ENCODE measurements around the gene PTEN. TPM values are rescaled to one million over a fixed set of nuclear protein-coding genes. Genes with fewer than 3 reads are reported as not detected.
A peak's percentile ranks its signal among the peaks of the same experiment; 100 is the strongest.
"Not testable (repeated sequence)": the region's sequence is repeated elsewhere in the genome, so short reads cannot be mapped to it uniquely, and the experiment has no call there.

The PTEN gene
- total and polyA plus RNA-seq, 8 donors, result 26.2 to 374 (median 59.7) TPM

DNA sequence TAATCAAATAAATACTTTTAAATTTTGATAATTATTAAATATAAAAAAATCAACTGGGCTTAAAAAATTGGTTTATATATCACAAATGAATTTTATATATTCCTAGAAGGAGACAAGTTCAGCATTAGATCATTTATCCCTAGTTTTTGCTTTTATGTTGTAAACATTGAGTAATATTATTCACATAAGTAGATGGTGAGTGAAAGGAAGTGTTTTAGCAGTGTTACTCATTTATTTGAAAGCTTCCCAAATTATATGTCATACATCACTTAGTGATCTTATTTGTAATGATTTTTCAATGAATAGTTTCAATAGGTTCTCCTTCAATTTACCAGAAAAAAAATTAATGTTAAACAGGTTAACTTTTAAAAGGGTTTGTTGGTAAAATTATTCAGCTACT lies 15.9 kb upstream of the PTEN start:
- Histone ChIP-seq H3K9me3 (no peaks in the 10 kb centered on the region), H3K27me3 (no peaks in the 10 kb centered on the region), H3K4me3 (no peak overlapping the region), H3K36me3 (no peaks in the 10 kb centered on the region), H3K4me1 (peaks cover 0 to 29% (median 8%) of the 10 kb centered on the region in 4 donors), H3K27ac (no peak overlapping the region)
- DNase-seq, result no peak
- intact Hi-C loops (cut with DNase I; ENCODE audit: low total_unique reads), result no loop called here
- TF ChIP-seq, protein P1, sequence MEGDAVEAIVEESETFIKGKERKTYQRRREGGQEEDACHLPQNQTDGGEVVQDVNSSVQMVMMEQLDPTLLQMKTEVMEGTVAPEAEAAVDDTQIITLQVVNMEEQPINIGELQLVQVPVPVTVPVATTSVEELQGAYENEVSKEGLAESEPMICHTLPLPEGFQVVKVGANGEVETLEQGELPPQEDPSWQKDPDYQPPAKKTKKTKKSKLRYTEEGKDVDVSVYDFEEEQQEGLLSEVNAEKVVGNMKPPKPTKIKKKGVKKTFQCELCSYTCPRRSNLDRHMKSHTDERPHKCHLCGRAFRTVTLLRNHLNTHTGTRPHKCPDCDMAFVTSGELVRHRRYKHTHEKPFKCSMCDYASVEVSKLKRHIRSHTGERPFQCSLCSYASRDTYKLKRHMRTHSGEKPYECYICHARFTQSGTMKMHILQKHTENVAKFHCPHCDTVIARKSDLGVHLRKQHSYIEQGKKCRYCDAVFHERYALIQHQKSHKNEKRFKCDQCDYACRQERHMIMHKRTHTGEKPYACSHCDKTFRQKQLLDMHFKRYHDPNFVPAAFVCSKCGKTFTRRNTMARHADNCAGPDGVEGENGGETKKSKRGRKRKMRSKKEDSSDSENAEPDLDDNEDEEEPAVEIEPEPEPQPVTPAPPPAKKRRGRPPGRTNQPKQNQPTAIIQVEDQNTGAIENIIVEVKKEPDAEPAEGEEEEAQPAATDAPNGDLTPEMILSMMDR (IDR thresholded peaks at IDR 0.05), result no peak

DNA sequence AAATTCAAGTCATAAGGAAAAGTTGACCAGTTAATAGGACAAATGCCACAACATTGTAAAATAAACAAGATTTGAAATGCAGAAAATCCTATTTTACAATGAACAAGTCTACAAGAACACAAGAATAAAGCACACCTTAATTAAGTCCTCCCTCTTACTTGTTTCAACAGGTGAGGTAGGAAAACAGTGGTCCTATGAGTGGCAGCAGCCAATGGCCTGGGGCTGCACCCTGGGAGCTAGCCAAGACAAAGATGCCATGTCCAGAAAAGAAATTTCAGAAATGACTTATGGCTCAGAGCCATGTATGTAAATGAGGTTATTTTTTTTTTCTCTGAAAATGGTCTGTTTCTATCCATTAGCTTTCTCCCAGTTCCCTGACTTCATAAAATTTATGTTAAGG lies 14.4 kb upstream of the PTEN start:
- Histone ChIP-seq H3K36me3 (no peaks in the 10 kb centered on the region), H3K9me3 (no peaks in the 10 kb centered on the region), H3K4me1 (peaks cover 0 to 27% (median 4%) of the 10 kb centered on the region in 4 donors), H3K27ac (no peak overlapping the region), H3K27me3 (no peaks in the 10 kb centered on the region), H3K4me3 (no peak overlapping the region)
- no peak for TF ChIP-seq POLR2A (IDR thresholded peaks at IDR 0.05)
- no peak for TF ChIP-seq POLR2AphosphoS5 (IDR thresholded peaks at IDR 0.05)
- intact Hi-C loops (cut with DNase I; ENCODE audit: low total_unique reads), result no loop called here
- no peak for DNase-seq

DNA sequence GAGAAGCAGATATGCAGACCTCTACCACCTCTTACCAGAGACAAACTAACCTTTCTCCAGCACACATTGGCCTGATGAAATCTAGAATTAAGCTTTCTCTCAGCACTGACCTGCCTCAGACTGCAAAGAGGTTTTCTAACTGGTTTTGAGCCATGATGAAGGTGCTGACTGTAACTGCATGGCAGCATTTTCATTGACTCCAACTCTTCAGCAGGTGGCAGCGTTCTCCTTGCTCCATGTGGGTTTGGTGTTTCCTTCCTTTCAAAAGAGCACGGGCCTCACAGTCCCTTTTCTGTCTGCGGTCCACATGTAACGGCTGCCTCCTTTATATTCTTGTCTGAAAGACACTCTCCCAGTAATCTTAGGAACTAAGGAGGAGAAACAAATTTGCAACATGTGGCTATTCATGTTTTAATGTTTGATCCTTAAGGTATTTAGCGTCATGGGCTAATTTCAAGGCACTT lies 12.7 kb upstream of the PTEN start:
- H3K4me3 ChIP-seq, result no peak overlapping the region
- H3K36me3 ChIP-seq, result no peaks in the 10 kb centered on the region
- intact Hi-C loops (cut with DNase I; ENCODE audit: low total_unique reads), result no loop called here
- no peak overlapping the region for H3K27ac ChIP-seq
- WGBS, 5 donors, result 8 to 18% (median 14%) methylated on average over 5 of the region's 5 CpGs
- peak; percentile 68 to 88 for DNase-seq
- peaks cover 0 to 11% (median 4%) of the 10 kb centered on the region in 4 donors for H3K4me1 ChIP-seq
- no peaks in the 10 kb centered on the region for H3K27me3 ChIP-seq
- no peaks in the 10 kb centered on the region for H3K9me3 ChIP-seq
- TF ChIP-seq POLR2A (IDR thresholded peaks at IDR 0.05) (no peak), POLR2AphosphoS5 (IDR thresholded peaks at IDR 0.05) (peak in 1 of 3 donors; percentile 63), EP300 (IDR thresholded peaks at IDR 0.05) (no peak)
- TF ChIP-seq, protein P1 (IDR thresholded peaks at IDR 0.05), result peak in 5 of 7 experiments; percentile 28 to 72 (median 66)

DNA sequence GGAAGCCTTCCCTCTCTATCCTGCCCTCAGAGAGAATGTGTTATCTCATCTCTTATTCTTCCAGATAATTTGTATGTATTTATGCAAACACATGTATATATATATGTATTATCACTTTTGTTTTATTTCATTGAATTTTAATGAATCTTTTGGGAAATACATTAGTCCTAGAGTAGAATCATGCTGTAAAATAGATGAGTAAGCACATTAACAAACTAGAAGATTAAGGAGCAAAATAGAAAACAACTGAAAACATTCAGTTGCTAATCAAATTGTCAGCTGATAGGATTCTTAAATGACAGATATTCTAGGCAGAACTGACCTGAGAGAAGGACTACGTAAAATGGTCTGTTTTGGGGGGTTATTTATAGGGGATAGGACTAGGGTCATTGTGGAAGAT lies 11.3 kb upstream of the PTEN start:
- Histone ChIP-seq H3K27ac (no peak overlapping the region), H3K36me3 (no peaks in the 10 kb centered on the region), H3K4me1 (peaks cover 0 to 11% (median 4%) of the 10 kb centered on the region in 4 donors), H3K27me3 (no peaks in the 10 kb centered on the region), H3K4me3 (no peak overlapping the region), H3K9me3 (no peaks in the 10 kb centered on the region)
- no peak for TF ChIP-seq EP300 (IDR thresholded peaks at IDR 0.05)
- TF ChIP-seq POLR2A (IDR thresholded peaks at IDR 0.05), result no peak
- TF ChIP-seq, protein P1 (IDR thresholded peaks at IDR 0.05), result no peak
- TF ChIP-seq POLR2AphosphoS5 (IDR thresholded peaks at IDR 0.05), result no peak
- DNase-seq, result no peak
- WGBS, 5 donors, result 79 to 100% (median 93%) methylated on average over 1 of the region's 1 CpG
- intact Hi-C loops (cut with DNase I; ENCODE audit: low total_unique reads), result no loop called here

DNA sequence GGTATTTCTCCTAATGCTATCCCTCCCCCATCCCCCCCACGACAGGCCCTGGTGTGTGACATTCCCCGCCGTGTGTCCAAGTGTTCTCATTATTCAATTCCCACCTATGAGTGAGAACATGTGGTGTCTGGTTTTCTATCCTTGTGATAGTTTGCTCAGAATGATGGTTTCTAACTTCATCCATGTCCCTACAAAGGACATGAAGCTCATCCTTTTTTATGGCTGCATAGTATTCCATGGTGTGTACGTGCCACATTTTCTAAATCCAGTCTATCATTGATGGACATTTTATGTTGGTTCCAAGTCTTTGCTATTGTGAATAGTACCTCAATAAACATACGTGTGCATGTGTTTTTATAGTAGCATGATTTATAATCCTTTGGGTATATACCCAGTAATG lies 8.2 kb upstream of the PTEN start:
- intact Hi-C loops (cut with DNase I; ENCODE audit: low total_unique reads); H3K4me3 ChIP-seq; H3K27me3 ChIP-seq; H3K36me3 ChIP-seq; DNase-seq; H3K27ac ChIP-seq; H3K9me3 ChIP-seq: not testable (repeated sequence)
- WGBS, 5 donors, result 92 to 97% (median 95%) methylated on average over 5 of the region's 5 CpGs
- peaks cover 0 to 15% (median 7%) of the 10 kb centered on the region in 4 donors for H3K4me1 ChIP-seq

DNA sequence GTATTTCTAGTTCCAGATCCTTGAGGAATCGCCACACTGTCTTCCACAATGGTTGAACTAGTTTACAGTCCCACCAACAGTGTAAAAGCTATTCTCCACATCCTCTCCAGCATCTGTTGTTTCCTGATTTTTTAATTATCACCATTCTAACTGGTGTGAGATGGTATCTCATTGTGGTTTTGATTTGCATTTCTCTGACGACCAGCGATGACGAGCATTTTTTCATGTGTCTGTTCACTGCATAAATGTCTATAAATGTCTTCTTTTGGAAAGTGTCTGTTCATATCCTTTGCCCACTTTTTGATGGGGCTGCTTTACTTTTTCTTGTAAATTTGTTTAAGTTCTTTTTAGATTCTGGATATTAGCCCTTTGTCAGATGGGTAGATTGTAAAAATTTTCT lies 7.8 kb upstream of the PTEN start:
- H3K36me3 ChIP-seq; H3K9me3 ChIP-seq; DNase-seq; H3K27me3 ChIP-seq; intact Hi-C loops (cut with DNase I; ENCODE audit: low total_unique reads); H3K27ac ChIP-seq; H3K4me3 ChIP-seq: not testable (repeated sequence)
- H3K4me1 ChIP-seq, result peaks cover 1 to 15% (median 10%) of the 10 kb centered on the region in 4 donors
- WGBS, 5 donors, result 86 to 91% (median 87%) methylated on average over 4 of the region's 4 CpGs

All from stomach (tissue), 9 donors.